ENCODE data around the gene P2RY6.

DNA sequence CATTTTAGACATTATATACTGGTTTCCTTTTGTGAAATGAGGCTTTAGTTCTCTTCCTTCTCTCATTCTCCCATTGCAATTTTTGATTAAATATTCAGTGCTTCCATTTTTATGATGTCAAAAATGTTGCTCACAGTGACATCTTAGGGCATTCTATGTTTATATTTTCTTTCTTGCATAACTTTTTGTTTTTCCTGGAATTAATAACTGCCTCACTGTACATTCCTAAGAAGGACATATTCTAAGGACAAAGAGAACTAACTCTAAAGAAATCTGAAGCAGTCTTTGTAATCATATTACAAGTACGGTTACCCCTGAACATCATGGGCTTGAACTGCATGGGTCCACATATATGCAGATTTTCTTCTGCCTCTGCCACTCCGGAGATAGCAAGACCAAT lies 25.8 kb upstream of the P2RY6 start:
- no peak for TF ChIP-seq POLR2A (IDR thresholded peaks at IDR 0.05)
- TF ChIP-seq, protein P1, sequence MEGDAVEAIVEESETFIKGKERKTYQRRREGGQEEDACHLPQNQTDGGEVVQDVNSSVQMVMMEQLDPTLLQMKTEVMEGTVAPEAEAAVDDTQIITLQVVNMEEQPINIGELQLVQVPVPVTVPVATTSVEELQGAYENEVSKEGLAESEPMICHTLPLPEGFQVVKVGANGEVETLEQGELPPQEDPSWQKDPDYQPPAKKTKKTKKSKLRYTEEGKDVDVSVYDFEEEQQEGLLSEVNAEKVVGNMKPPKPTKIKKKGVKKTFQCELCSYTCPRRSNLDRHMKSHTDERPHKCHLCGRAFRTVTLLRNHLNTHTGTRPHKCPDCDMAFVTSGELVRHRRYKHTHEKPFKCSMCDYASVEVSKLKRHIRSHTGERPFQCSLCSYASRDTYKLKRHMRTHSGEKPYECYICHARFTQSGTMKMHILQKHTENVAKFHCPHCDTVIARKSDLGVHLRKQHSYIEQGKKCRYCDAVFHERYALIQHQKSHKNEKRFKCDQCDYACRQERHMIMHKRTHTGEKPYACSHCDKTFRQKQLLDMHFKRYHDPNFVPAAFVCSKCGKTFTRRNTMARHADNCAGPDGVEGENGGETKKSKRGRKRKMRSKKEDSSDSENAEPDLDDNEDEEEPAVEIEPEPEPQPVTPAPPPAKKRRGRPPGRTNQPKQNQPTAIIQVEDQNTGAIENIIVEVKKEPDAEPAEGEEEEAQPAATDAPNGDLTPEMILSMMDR (IDR thresholded peaks at IDR 0.05), result no peak
- TF ChIP-seq POLR2AphosphoS5 (IDR thresholded peaks at IDR 0.05), result no peak
